GM18499 (cell line): Measurements from ENCODE around the gene UNKL.

Experiments
- ATAC-seq: cut with Tn5 transposase; IDR thresholded peaks from one replicate; pipeline ENCODE4 v1.9.1; 2021; ENCODE audit warnings: moderate number of reproducible peaks; ENCODE audit not compliant: insufficient read depth, unreplicated experiment

The UNKL gene

DNA sequence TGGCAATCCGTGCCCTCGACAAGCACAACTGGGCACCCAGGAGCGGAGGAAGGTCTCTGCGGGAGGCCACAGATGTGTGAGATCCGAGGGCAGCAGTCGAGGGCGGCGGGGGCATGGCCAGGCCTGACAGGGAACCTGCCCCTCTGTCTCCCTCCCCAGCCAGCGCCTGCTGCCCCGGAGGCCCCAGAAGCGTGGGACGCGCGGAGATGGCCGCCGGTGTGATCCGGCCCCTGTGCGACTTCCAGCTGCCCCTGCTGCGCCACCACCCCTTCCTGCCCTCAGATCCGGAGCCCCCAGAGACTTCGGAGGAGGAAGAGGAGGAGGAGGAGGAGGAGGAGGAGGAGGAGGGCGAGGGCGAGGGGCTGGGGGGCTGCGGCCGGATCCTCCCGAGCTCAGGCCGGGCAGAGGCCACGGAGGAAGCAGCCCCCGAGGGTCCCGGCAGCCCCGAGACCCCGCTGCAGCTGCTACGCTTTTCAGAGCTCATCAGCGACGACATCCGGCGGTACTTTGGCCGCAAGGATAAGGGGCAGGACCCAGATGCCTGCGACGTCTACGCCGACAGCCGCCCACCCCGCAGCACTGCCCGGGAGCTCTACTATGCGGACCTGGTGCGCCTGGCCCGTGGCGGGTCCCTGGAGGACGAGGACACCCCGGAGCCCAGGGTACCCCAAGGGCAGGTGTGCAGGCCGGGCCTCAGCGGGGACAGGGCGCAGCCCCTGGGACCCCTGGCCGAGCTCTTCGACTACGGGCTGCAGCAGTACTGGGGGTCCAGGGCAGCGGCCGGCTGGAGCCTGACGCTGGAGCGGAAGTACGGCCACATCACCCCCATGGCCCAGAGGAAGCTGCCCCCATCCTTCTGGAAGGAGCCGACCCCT lies 18.1 kb upstream of the UNKL start:
- no peak for ATAC-seq

DNA sequence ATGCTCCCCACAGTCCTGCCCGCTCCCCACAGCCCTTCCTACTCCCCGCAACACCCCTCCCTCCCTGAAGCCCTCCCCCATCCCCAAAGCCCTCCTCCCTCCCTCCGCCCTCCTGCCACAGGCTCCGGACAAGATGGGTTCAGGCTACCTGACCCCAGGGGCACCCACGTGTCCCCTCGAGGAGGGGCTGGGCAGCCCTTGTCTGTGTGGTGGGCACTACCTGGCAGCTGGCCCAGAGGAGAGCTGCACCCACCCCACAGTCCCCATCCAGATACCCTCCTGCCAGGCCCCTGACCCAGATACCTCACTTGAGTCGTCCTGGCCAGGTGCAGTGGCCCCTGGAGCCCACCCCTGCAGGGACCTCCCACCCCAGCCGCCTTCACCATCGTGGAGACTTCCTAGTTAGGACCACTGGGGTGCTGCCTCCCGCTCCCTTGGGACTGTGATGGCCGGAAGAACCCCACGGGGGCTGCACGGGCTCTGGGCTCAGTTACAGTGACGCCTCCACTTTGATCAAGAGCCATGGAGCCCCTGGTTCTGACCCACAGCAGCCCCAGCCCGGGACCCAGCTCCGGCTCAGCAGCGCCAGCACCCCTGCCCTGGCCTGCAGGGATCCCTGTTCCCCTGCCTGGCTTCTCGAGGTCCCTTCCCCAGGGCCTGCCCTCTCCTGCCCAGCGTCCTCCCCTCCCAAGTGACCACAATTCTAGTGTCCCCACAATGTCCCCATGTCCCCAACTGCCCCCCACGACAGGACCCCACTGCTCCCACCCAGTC lies 17.2 kb upstream of the UNKL start:
- no peak for ATAC-seq

DNA sequence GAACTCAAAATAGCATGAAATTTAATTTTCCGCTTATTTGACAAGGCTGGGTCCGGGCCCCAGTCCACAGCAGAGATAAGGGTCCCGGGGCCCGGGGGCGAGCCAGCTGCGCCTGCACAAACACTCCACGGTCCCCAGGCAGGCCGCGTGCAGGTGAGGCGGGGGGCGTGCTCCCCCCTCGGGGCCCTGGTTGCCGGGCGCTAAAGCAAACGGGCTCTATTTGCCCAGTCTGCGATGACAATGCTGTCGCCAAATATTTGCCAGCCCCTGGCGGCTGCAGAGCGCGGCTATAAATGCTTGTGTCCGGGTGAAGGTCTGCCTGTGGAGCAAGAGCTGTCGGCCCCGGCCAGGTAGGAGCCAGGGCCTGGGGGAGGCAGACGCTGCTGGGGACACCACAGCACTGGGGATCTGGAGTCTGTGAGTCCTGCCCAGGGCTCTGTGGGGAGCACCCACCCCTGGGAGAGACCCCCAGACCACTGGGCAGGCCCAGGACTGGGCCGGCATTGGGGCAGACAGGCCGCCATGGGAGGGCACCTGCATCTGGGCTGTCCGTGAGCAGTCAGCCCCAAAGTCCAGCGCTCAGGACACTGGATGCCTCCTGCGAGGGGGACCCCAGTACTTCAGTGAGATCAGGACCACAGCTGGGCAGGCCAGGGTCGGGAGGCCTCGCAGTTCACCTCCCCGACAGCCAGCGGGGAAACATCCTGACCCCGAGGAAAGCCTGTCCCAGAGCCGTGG lies 16.4 kb upstream of the UNKL start, which contains the start of gene PERCC1:
Gene PERCC1 (plus strand): TSS at position 320 of the 738 bp plus-strand sequence. CDS start 1,516 bp downstream, outside the sequence.
- no peak for ATAC-seq

DNA sequence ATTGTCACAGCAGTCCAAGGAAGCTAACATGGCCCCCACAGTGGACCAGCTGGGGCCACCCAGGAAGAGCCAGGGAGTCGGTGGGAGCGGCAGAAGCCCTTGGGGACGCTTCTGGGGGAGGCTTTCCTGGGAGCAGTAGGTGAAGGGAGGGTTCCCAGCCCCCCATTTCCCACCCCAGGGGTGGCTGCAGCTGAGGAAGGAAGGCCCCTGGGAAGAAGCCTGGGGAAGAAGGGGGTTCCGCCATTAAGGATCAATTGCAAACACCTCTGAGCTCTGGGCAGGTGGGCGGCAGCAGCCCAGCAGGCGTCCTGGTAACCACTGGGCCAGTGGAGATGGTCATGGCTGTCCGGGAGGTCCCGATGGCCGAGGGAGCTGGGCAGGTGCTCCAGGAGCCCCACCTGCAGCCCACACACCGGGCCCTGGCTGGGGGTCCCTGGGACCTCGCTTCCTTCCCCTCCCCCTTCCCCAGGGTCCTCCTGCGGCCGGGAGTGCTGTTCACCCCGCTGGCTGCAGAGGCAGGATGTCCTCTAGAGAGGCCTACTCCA lies 15.8 kb upstream of the UNKL start:
- ATAC-seq: no peak

DNA sequence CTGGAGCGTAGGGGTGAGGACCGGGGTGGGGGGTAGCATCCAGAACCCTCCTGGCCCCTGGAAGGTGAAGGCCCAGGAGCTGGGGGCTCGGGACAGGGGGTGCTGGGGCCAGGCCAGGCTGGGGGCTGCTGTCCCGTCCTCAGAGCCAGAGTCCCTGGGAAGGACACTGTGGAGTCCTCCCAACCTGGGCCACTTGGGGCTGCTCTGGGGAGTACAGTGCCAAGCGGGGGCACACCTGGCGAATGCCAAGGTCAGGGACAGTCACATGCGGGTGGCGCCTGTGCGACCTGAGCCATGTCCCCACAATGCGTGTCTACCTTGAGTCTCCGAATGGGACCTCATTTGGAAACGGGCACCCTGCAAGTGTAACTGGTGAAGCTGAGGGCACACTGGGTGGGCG lies 15.1 kb upstream of the UNKL start:
- ATAC-seq: no peak

DNA sequence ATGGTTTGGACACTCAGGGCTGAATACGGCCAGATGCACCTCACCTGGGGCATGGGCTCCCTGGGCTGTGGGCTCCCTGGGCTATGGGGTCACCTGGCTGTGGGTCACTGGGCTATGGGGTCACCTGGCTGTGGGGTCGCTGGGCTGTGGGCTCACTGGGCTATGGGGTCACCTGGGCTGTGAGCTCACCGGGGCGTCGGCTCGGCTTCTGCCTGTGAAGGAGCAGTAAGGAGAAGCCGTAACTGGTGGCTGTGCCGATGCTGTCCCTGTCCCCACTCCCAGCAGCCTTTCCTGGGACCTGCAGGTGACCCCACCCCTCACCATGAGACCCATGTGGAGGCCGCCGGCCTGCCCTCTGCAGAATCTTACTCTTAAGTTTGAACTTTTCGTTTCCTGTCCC lies 14.5 kb upstream of the UNKL start:
- no peak for ATAC-seq

DNA sequence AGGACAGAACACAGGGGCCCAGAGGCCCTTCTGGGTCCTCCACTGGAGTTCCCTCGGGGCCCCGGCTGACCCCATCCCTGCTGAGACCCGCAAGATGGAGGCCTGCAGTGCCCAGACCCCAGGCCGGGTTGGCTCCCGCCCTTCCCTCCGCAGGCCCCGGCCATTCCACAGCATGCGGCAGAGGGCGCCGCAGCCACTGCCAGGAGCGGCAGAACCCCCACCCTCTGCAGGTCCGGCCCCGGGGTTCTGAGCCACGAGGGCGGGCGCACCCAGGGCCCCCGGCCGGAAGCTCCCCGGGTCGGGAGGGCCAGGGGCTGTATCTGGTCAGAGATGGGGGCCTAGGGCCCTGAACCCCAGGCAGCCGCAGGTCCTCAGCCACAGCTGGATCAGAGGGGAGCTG lies 14.0 kb upstream of the UNKL start:
- no peak for ATAC-seq

DNA sequence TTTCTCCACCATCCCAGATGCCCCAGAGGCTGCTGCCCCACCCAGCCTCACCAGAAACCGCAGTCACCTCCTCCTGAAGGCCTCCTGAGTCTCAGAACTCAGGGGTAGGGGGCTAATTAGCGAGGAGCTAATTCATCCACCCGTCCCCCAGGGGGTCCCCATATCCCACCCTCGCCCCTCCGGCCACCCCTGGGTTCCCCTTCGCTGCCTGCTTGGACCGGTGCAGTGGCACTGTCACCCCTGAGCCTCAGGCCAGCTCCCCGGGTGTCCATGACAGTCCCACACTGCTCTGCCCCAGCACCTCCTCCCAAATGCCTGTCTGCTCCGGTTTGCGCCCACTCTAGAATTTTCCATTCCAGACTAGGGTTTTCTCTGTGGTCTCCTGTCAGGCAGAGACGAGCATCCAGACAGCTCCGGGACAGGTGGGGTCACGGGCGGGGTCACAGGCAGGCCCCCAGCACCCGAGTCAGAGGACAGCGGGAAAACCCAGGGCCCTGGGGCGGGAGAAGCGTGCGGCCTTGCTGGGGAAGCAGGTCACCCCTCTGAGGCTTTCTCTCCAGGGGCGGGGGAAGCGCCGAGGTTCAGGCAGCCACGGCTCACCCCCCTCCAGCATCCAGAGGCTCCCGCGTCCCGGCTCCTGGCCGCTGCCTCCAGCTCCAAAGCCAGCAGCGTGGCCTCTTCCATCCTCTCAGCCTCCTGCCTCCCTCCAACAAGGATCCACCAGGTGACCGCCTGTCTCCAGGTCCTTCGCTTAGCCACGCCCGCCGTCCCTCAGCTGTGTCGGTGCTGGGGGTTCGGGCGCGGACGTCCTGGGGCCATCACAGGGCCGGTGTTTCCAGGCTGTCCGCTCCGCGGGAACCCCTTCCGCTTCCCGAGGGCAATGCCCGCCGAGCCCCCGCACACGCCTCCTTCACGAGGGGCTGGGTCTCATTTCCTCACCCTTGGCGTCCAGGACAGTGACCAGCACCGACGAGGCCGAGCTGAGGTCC lies 13.3 kb upstream of the UNKL start:
- ATAC-seq: no peak

DNA sequence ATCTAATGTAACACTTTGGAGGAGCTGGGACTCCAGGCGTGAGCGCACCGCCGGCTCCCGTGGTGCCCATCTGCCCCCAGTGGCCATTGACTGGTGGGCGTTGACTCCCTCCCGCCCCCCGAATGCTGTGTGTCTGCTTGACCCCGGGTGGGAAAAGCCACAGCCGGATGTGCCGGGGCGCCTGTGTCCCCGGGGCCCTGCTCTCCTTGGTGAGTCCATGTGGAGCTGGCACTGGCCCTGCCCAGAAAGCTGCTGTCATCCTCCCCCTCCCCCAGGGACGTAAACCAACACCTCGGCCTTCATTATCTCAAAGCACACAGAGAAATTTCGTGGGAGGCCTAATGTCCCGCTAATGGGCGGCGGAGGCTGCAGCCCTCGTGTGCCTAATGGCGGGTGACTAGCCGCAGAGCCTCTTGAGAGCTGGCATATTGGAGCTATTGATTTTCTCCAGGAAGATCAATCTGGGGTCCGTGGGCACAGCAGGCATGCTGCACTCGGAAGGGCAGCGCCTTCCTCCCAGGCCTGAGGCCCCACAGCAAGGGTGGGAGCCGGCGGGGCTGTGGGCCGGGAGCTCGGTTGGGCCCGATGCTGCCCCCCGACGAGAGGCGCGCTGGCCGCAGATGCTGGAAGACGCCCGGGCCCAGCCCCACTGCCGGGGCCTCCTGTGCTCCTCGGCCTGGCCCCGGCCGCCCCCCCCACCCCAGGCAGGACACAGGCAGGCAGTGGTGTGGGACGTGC lies 12.4 kb upstream of the UNKL start:
- ATAC-seq: no peak

DNA sequence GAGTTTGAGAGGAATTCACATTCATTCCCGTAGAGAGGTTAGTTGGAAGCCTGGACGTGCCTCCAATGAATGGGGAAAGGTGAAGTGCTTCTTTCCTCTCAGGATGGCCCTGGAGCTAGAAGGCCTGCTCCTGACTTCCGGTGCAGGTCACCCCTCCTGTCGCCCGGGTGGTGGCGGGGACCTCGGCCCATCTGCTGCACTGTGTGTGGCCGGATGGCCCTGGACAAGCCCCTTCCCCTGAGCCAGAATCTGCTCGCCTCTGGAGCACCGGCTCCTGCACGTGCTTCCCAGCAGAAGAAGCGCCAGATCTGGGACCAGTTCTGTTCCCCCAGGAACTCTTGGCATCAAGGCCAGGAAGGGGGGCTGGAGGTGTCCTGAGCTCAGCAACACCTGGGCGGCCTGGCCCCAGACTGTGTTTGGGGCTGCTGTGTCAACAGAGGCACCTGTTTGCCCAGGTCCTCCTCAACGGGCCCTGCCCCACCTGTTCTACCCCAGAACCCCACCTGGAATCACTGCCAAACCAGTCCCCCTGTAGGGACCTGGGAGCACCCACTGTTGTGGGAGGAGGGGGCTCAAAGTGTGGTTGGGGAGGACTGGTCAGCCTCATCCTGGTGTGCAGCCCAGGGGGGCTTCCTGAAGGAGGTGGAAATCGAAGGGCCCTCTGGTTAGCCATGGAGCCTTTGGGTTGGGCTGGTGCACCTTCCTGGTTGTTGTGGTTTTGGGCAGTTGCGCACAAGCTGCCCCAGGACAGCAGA lies 11.3 kb upstream of the UNKL start:
- ATAC-seq: no peak

DNA sequence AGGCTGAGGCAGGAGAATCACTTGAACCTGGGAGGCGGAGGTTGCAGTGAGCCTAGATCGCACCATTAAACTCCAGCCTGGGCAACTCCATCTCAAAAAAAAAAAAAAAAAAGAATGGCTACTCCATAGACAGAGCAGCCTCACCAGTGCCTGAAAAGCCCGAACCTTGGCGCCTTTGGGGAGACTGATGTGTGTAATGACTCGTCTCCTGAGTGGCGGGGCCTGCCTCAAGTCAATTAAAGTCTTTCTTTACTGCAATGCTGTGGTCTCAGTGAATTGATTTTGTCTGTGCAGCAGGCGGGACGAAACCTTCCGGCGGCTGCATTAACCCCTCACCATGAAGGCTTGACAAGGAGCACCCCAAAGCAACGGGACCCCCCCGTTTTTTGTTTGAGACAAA lies 9.5 kb upstream of the UNKL start:
- ATAC-seq: no peak

DNA sequence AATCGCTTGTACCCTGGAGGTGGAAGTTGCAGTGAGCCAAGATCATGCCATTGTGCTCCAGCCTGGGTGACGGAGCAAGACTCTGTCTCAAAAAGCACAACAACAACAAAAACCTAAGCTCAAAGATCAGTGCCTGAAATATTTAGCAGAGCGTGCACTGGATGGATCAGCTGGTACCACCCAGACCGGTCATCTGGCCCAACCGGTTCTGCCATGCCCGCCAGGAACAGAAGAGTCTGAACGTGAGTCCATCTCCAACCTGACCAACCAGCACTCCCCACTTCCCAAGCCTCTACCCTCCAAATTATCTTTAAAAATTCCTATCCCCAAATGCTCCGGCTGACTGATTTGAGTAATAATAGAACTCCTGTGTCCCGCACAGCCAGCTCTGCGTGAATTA lies 7.6 kb upstream of the UNKL start:
- no peak for ATAC-seq

DNA sequence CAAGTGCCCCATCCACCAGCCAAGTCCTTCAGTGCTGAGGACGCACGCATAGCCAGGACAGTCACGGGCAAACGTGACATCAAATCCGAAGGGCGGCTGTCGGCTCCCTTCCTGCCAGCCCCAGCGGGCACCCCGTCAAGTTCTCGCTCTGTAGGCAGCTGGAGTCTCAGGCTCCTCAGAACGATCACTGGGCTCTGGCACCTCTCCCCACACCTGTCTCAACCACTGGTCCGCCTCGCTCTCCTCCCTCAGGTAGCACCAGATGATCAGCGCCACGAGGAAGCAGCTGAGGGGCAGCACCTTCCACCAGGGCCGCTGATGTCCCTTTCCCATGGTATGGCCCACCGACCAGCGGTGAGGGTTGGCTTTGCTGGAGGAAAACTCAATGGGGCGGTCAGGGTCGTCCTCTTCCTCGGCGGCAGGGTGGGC lies 5.6 kb upstream of the UNKL start:
- ATAC-seq: no peak

DNA sequence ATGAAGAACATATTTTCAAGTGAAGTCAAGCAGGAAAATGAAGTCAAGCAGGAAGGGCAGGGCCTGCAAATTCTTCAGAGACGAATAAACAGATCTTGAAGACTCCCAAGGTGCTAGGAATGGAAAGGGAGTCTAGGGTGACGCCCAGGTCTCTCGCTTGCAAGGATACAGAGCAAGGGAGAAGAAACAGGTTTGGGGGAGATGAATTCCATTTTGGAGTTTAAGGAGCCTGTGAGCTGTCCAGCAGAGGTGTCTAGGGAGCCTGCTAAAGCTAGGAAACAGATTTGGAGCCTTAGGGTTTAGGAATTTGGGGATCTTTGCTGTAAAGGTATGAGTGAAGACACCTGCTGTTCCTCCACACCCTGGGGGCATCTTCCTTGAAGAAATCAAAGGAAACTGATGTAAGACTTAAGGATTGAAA lies 2.0 kb upstream of the UNKL start:
- ATAC-seq: no peak

DNA sequence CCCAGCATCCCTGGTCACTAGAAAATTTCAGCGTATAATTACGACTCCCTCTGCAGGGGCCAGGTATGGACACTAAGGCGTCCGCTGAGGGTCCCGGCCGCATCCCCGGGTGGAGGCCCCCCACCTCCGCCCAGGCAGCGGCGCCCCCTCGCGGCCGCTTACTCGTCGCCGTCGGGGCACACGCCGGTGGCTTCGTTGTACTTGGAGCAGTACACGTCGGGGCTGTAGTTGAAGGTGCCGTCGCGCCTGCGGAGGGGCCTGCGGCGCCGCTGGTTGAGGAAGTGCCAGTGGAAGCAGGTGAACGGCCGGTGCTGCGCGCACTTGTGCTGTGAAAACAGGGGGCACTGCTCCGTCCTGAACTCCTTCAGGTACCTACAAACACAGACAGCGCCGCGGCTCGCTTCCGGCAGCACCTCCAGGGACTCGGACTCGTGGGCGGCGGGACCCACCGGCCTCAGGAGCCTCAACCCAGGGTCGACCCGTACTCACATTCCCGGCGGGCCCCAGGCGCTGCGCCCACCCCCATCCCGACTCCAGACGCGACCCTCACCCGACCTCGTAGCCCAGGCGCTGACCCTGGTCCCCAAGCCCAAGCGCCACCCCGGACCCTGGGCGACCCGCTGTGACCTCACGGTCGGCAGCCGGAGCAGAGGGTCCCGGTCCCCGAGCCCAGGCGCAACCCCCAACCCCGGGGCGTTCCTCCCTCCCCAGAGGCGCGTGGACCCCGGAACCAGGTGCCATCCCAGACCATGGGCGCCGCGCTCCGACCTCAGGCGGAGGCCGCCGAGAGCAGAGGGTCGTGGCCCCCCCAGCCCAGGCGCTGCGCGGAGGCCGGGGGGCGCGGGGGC lies 596 bp downstream of the UNKL start:
- ATAC-seq: no peak

DNA sequence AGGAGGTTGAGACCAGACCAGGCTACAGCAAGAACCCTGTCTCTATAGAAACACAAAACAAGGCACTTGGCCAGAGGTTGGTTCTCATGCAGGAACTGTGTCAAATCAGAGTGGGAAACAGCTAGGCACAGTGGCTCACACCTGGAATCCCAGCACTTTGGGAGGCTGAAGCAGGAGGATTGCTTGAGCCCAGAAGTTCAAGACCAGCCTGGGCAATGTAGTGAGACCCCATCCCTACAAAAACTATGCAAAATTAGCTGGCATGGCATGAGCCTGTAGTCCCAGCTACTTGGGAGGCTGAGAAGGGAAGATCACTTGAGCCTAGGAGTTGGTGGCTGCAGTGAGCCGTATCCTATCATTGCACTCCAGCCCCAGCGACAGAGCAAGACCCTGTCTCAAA lies 1.7 kb downstream of the UNKL start:
- ATAC-seq: no peak

DNA sequence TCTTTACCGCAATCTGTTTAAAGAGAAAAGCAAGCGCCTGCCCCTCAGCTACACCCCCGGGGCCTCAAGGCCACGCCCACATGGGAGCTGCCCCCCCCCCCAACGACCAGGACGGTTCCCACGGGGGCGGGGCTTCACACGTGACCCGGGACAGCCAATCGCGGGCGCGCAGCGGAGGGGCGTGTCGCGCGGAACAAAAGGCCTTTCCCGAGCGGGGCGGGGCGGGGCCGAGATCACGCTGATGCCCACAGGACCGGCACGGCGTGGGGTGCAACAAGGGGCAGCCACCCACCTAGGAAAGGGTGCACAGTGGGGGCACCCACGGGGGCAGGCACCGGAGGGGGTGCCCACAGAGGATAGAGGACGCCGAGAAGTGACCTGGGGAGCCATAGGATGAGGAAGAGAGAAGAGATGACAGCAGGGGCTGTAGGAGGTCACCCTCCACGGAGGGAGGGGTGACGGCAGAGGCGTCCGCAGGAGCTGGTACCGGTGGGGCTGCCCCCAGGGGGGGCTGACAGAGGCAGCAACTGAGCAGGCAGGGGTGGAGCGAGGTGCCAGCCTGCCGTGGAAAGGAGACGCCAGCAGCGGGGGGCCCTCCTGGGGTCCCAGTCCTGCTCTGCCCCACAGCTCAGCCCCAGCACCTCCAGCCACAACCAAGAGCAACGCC lies 6.2 kb downstream of the UNKL start:
- ATAC-seq: no peak
